ENCODE results near the gene ZFP36L1. TPM values are rescaled to one million over a fixed set of nuclear protein-coding genes. Genes with fewer than 3 reads are reported as not detected.

ZFP36L1 gene
- total RNA-seq, 1 donor from 2014 or later, result 219 TPM

GRCh38 chr14:68816183-68816942 lies 23.5 kb upstream of the ZFP36L1 start:
- no peak for DNase-seq (ENCODE audit: extremely low read depth, low read depth, low spot score)

- DNase-seq (ENCODE audit: extremely low read depth, low read depth, low spot score), result no peak
Measured at GRCh38 chr14:68815298-68816182, 22.7 kb upstream of the ZFP36L1 start.

GRCh38 chr14:68814539-68815297 lies 21.9 kb upstream of the ZFP36L1 start:
- no peak for DNase-seq (ENCODE audit: extremely low read depth, low read depth, low spot score)

GRCh38 chr14:68814238-68814538 lies 21.3 kb upstream of the ZFP36L1 start:
- no peak for DNase-seq (ENCODE audit: extremely low read depth, low read depth, low spot score)

DNA sequence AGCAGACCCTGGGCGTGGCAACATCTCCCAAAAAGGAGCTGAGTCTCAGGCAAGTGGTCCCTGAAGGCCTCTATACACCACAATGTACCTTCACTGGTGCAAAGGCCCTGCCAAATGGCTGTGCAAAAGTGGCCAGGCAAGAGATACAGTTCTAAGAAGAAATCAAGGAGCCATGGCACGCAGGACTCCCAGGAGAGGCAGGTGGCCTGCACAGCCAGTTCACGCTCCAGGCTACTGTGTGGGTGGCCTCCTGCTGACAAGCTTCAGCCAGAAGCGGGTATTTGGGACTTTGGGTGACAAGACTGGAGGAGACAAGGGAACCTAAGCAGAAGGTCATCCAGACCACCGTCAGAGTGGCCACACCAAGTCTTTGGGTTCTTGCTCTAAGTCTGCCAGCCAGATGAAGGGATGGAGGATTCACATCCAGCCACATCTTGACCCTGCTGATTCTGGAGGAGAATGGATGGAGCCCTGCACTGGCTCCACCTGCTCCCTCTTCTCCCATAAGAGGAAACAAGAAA lies 20.5 kb upstream of the ZFP36L1 start:
- no peak for DNase-seq (ENCODE audit: extremely low read depth, low read depth, low spot score)

DNA sequence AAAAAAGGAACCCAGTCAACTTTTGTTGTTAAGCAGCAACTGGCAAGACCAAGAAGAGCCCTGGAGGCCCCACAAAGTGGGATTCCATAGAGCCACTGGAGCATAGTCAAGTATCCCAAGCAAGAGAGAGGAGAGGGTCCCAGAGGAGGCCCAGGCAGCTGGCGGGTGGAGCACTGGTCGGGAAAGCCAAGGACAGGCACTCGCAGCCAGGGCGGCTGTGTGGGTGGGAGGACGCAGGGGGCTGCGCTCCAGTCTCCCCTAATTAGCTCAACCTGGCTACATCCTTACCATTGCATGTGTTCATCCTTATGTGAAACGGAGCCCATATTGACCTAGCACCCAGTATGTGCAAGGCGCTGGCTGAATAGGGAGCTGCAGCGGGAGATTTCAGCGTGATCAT lies 18.3 kb upstream of the ZFP36L1 start:
- no peak for DNase-seq (ENCODE audit: extremely low read depth, low read depth, low spot score)

DNA sequence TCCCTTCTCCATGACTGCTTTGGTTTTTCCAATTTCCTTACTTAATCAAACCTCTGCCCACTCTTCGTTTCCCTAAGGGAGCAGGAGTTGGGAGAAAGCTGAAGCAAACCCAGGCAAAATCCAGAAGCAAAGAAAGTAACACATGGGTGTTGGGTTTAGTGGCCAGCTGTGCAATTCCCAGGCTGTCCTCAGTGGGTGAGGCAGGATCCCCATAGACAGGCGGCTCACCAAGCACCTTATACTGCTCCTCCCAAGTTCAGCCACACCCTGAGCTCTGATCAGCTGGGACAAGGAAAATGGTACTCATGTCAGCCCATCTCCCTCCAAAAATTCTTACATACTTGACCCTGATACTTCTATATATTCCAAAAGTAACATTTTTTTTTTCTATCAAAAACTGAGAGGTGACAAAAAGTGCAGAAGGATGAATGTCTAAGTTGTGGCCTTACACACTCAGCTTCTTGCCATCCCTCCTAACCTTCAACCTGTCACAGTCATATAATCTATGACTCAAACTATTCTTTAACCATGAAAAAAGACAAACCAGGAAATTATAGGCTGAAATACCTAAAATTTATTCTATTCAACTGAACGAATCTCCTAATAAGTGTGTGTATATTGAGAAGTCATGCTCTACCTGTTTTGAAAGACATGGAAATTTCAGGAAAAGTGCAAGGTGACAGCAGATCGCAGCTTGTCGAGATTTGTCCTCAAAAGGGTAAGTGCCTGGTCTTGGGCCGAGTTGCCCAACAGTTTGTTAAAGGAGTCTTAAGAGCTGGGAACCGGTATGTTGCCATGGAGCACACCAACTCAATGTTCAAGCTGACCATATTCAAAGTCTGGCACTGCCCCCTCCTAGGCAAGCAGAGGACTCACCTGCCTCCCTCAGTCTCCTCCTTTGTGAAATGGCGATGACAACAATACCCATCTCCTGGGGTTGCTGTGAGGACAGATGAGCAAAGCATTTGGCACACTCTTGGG lies 17.6 kb upstream of the ZFP36L1 start:
- DNase-seq (ENCODE audit: extremely low read depth, low read depth, low spot score), result no peak

GRCh38 chr14:68809524-68809923 lies 16.7 kb upstream of the ZFP36L1 start:
- no peak for DNase-seq (ENCODE audit: extremely low read depth, low read depth, low spot score)

DNA sequence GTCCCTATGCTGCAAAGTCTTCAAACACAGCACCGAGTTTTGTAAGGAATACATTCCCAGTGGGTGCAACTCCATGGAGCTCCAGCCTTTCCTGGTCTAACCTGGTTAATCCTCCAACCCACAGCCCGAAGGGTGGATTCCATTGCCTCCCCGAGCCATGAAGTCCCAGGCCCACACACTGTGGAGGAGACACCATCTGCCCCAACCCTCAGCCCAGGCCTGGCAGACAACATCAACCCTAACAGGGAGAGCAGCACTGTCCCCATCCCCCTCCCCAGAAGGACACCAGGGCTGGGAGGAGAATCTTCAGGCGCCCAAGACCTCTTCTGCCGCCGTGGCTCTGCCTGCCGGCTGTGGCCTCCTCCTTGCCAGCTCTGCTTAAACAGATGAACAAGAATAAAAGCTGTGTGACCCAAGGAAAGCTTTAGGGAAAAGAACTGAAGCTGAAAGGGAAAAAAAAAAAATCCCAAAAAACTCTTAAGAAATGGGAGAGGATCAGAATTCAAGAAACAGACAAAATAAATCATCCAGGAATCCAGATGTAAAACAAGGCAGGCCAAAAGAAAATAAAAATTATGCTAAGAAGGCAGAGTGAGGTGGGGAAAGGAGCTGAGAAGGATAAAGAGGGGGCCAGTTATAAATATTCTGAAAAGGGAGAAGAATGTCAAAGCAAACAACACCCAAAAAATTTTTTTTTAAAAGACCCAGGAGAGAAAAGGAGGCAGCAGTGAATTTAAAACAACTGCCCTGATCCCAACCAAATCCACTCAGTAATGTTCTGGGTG lies 16.0 kb upstream of the ZFP36L1 start:
- no peak for DNase-seq (ENCODE audit: extremely low read depth, low read depth, low spot score)

GRCh38 chr14:68807987-68808386 lies 15.1 kb upstream of the ZFP36L1 start:
- no peak for DNase-seq (ENCODE audit: extremely low read depth, low read depth, low spot score)

GRCh38 chr14:68807148-68807600 lies 14.3 kb upstream of the ZFP36L1 start:
- DNase-seq (ENCODE audit: extremely low read depth, low read depth, low spot score), result no peak

- DNase-seq (ENCODE audit: extremely low read depth, low read depth, low spot score), result no peak
Measured at GRCh38 chr14:68806526-68807147, 13.8 kb upstream of the ZFP36L1 start.

- no peak for DNase-seq (ENCODE audit: extremely low read depth, low read depth, low spot score)
Measured at GRCh38 chr14:68805414-68805813, 12.5 kb upstream of the ZFP36L1 start.

DNA sequence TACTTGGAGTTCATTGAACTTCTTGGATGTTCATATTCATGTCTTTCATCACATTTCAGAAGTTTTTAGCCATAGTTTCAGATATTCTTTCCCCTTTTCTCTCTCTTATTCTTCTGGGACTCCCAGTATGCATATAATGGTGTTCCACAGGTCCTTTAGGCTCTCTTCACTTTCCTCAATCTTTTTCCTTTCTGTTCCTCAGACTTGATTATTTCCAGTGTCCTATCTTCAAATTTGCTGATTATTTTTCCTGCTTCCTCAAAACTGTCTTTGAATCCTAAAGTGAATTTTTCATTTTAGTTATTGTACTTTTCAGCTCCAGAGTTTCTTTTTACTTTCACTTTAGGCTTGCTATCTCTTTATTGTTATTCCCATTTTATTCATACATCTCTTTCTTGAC lies 8.8 kb upstream of the ZFP36L1 start:
- no peak for DNase-seq (ENCODE audit: extremely low read depth, low read depth, low spot score)

GRCh38 chr14:68800953-68801352 lies 8.1 kb upstream of the ZFP36L1 start:
- no peak for DNase-seq (ENCODE audit: extremely low read depth, low read depth, low spot score)

GRCh38 chr14:68800390-68800789 lies 7.5 kb upstream of the ZFP36L1 start:
- DNase-seq (ENCODE audit: extremely low read depth, low read depth, low spot score), result no peak

DNA sequence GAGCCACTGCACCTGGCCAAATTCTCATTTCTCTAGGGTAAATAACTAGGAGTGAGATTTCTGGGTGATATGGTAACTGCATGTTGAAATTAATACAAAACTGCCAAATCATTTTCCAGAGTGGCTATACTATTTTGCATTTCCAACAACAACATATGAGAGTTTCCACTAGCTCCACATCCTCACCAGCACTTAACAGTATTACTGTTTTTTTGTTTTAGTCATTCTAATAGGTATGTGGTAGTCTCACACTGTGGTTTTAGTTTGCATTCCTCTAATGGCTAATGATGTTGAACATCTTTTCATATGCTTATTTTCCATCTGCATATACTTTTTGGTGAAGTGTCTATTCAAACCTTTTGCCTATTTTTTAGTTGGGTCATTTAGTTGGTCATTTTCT lies 5.8 kb upstream of the ZFP36L1 start:
- no peak for DNase-seq (ENCODE audit: extremely low read depth, low read depth, low spot score)

GRCh38 chr14:68797121-68797670 lies 4.3 kb upstream of the ZFP36L1 start:
- DNase-seq (ENCODE audit: extremely low read depth, low read depth, low spot score), result no peak

Data from glomerular endothelial cell (primary cell).